Measurements from ENCODE around the gene VCX3A.

GRCh38 chrX:6568031-6568430 lies 33.1 kb upstream of the VCX3A start:
- TF ChIP-seq CTCF (IDR thresholded peaks at IDR 0.05) (no peak), POLR2A (IDR thresholded peaks at IDR 0.05) (no peak), POLR2AphosphoS5 (IDR thresholded peaks at IDR 0.05) (no peak)

Measured in suprapubic skin (tissue), 4 donors.